K562 (cell line): Measurements from ENCODE around the gene ACTA2.

ENCODE experiments used
- BDP1 ChIP-seq: IDR thresholded peaks from 3 replicates; pipeline ENCODE4 v1.6.1; 2011; ENCODE audit not compliant: insufficient read length, insufficient read depth
- NFE2 ChIP-seq: IDR thresholded peaks from 2 replicates; pipeline ENCODE4 v1.6.1; 2014; ENCODE audit warnings: antibody characterized with exemption, low read depth
- POU5F1 ChIP-seq: fragments of 150-350 bp; IDR thresholded peaks from 2 replicates; pipeline ENCODE4 v1.6.1; 2014; ENCODE audit warnings: borderline replicate concordance, low read length, low read depth, mild to moderate bottlenecking; ENCODE audit not compliant: partially characterized antibody
- RNF2 ChIP-seq: sonication (generic); IDR thresholded peaks from 2 replicates; pipeline ENCODE4 v1.6.1; 2016
- TGIF2 ChIP-seq: sonication (generic); formaldehyde crosslinking; IDR thresholded peaks from 2 replicates; pipeline ENCODE4 v1.8.1; 2022; ENCODE audit warnings: mild to moderate bottlenecking, missing genetic modification reagents, moderate library complexity
- ZNF444 ChIP-seq: fragments of 250-450 bp; sonication (Bioruptor Pico); IDR thresholded peaks from 2 replicates; pipeline ENCODE4 v1.4.0; 2020; ENCODE audit warnings: mild to moderate bottlenecking, moderate library complexity
- TF ChIP-seq, protein P1 (sequence below), 2 experiments: fragments of 450-650 bp in 1 of 2; sonication (generic) in 1 of 2; formaldehyde crosslinking in 1 of 2; IDR thresholded peaks in 1 of 2; conservative IDR thresholded peaks in 1 of 2; 2 replicates each; pipeline versions ENCODE4 v1.6.1 to v1.8.1; 2016 to 2023; ENCODE audit warnings: mild to moderate bottlenecking in 2 of 2, moderate library complexity in 2 of 2, inconsistent platforms in 1 of 2, missing genetic modification reagents in 1 of 2
- TF ChIP-seq, protein P2 (sequence below): sonication (generic); formaldehyde crosslinking; IDR thresholded peaks from 2 replicates; pipeline ENCODE4 v1.8.1; 2023; ENCODE audit warnings: mild to moderate bottlenecking, missing genetic modification reagents, moderate library complexity
- TF ChIP-seq, protein P3 (sequence below): fragments of 200-800 bp; sonication (Bioruptor generic); IDR thresholded peaks from 2 replicates; pipeline ENCODE4 v1.6.1; 2016; ENCODE audit warnings: missing genetic modification characterization, missing compliant biosample characterization
- TF ChIP-seq, protein P4 (sequence below), 3 experiments: IDR thresholded peaks in 2 of 3; conservative IDR thresholded peaks in 1 of 3; 2 replicates each; pipeline ENCODE4 v1.5.1; 2011 to 2012; ENCODE audit warnings: low read length in 3 of 3, mild to moderate bottlenecking in 3 of 3, control low read depth in 2 of 3, improper control_type of control experiment in 1 of 3, inconsistent platforms in 1 of 3, low read depth in 1 of 3, mixed read lengths in 1 of 3, moderate library complexity in 1 of 3; ENCODE audit not compliant: insufficient read depth in 2 of 3
- TF ChIP-seq, protein P5 (sequence below): sonication (generic); formaldehyde crosslinking; IDR thresholded peaks from 2 replicates; pipeline ENCODE4 v1.8.1; 2022; ENCODE audit warnings: missing genetic modification reagents
- TF ChIP-seq, protein P6 (sequence below): sonication (generic); formaldehyde crosslinking; IDR thresholded peaks from 2 replicates; pipeline ENCODE4 v1.8.1; 2023; ENCODE audit warnings: mild to moderate bottlenecking, missing genetic modification reagents

DNA sequence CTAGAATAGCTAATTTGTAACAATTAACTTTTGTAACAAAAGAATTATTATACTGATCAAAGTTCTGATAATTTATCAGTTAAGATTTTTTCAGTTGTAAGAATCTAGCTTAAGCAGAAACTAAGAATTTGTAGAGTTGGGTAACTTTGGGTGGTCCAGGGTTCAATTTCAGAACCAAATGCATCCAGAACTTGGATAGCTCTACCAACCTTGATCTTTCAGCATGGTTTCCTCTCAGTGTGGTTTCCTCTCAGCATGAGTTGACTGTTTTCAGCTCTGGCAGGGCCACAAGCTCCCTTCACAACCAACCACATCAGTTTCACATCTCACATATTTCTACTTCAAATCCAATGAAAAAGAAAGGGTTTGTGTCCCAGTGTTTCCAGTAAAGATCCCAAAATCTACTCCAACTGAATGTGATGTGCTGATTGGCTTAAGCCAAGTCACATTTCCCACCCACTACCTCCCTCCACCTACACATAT, 34.7 kb upstream of the ACTA2 start:
- no peak for TF ChIP-seq ZNF444 (CRISPR knock-in tag)
- TF ChIP-seq, protein P1, sequence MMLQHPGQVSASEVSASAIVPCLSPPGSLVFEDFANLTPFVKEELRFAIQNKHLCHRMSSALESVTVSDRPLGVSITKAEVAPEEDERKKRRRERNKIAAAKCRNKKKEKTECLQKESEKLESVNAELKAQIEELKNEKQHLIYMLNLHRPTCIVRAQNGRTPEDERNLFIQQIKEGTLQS (IDR thresholded peaks at IDR 0.05), result no peak
- TF ChIP-seq, protein P1 (CRISPR knock-in tag; conservative IDR thresholded peaks at IDR 0.05), result no peak
- no peak for TF ChIP-seq POU5F1
- TF ChIP-seq, protein P2, sequence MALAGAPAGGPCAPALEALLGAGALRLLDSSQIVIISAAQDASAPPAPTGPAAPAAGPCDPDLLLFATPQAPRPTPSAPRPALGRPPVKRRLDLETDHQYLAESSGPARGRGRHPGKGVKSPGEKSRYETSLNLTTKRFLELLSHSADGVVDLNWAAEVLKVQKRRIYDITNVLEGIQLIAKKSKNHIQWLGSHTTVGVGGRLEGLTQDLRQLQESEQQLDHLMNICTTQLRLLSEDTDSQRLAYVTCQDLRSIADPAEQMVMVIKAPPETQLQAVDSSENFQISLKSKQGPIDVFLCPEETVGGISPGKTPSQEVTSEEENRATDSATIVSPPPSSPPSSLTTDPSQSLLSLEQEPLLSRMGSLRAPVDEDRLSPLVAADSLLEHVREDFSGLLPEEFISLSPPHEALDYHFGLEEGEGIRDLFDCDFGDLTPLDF, result no peak
- TF ChIP-seq TGIF2, result no peak
- TF ChIP-seq, protein P3, sequence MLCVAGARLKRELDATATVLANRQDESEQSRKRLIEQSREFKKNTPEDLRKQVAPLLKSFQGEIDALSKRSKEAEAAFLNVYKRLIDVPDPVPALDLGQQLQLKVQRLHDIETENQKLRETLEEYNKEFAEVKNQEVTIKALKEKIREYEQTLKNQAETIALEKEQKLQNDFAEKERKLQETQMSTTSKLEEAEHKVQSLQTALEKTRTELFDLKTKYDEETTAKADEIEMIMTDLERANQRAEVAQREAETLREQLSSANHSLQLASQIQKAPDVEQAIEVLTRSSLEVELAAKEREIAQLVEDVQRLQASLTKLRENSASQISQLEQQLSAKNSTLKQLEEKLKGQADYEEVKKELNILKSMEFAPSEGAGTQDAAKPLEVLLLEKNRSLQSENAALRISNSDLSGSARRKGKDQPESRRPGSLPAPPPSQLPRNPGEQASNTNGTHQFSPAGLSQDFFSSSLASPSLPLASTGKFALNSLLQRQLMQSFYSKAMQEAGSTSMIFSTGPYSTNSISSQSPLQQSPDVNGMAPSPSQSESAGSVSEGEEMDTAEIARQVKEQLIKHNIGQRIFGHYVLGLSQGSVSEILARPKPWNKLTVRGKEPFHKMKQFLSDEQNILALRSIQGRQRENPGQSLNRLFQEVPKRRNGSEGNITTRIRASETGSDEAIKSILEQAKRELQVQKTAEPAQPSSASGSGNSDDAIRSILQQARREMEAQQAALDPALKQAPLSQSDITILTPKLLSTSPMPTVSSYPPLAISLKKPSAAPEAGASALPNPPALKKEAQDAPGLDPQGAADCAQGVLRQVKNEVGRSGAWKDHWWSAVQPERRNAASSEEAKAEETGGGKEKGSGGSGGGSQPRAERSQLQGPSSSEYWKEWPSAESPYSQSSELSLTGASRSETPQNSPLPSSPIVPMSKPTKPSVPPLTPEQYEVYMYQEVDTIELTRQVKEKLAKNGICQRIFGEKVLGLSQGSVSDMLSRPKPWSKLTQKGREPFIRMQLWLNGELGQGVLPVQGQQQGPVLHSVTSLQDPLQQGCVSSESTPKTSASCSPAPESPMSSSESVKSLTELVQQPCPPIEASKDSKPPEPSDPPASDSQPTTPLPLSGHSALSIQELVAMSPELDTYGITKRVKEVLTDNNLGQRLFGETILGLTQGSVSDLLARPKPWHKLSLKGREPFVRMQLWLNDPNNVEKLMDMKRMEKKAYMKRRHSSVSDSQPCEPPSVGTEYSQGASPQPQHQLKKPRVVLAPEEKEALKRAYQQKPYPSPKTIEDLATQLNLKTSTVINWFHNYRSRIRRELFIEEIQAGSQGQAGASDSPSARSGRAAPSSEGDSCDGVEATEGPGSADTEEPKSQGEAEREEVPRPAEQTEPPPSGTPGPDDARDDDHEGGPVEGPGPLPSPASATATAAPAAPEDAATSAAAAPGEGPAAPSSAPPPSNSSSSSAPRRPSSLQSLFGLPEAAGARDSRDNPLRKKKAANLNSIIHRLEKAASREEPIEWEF, result no peak
- TF ChIP-seq NFE2, result no peak
- TF ChIP-seq, protein P4, sequence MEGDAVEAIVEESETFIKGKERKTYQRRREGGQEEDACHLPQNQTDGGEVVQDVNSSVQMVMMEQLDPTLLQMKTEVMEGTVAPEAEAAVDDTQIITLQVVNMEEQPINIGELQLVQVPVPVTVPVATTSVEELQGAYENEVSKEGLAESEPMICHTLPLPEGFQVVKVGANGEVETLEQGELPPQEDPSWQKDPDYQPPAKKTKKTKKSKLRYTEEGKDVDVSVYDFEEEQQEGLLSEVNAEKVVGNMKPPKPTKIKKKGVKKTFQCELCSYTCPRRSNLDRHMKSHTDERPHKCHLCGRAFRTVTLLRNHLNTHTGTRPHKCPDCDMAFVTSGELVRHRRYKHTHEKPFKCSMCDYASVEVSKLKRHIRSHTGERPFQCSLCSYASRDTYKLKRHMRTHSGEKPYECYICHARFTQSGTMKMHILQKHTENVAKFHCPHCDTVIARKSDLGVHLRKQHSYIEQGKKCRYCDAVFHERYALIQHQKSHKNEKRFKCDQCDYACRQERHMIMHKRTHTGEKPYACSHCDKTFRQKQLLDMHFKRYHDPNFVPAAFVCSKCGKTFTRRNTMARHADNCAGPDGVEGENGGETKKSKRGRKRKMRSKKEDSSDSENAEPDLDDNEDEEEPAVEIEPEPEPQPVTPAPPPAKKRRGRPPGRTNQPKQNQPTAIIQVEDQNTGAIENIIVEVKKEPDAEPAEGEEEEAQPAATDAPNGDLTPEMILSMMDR (IDR thresholded peaks at IDR 0.05 in 2 of 3, conservative IDR thresholded peaks at IDR 0.05 in 1 of 3; ENCODE audit: insufficient read depth in 2 of 3, low read depth in 1 of 3, low read length in 3 of 3), result no peak
- TF ChIP-seq, protein P5, sequence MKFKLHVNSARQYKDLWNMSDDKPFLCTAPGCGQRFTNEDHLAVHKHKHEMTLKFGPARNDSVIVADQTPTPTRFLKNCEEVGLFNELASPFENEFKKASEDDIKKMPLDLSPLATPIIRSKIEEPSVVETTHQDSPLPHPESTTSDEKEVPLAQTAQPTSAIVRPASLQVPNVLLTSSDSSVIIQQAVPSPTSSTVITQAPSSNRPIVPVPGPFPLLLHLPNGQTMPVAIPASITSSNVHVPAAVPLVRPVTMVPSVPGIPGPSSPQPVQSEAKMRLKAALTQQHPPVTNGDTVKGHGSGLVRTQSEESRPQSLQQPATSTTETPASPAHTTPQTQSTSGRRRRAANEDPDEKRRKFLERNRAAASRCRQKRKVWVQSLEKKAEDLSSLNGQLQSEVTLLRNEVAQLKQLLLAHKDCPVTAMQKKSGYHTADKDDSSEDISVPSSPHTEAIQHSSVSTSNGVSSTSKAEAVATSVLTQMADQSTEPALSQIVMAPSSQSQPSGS, result no peak
- TF ChIP-seq, protein P6, sequence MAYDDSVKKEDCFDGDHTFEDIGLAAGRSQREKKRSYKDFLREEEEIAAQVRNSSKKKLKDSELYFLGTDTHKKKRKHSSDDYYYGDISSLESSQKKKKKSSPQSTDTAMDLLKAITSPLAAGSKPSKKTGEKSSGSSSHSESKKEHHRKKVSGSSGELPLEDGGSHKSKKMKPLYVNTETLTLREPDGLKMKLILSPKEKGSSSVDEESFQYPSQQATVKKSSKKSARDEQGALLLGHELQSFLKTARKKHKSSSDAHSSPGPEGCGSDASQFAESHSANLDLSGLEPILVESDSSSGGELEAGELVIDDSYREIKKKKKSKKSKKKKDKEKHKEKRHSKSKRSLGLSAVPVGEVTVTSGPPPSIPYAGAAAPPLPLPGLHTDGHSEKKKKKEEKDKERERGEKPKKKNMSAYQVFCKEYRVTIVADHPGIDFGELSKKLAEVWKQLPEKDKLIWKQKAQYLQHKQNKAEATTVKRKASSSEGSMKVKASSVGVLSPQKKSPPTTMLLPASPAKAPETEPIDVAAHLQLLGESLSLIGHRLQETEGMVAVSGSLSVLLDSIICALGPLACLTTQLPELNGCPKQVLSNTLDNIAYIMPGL (CRISPR knock-in tag), result no peak
- no peak for TF ChIP-seq BDP1
- no peak for TF ChIP-seq RNF2
